HG03159 (cell line): ENCODE data around the gene VIPAS39.

ENCODE experiments used
- ATAC-seq: cut with Tn5 transposase; IDR thresholded peaks from one replicate; pipeline ENCODE4 v1.9.1; 2021; ENCODE audit warnings: mild to moderate bottlenecking, moderate library complexity; ENCODE audit not compliant: unreplicated experiment

VIPAS39 gene

GRCh38 chr14:77406718-77407117, 50.7 kb downstream of the VIPAS39 start:
- no peak for ATAC-seq

GRCh38 chr14:77406086-77406485, 51.3 kb downstream of the VIPAS39 start:
- ATAC-seq = no peak

- no peak for ATAC-seq
Observed at GRCh38 chr14:77403768-77404167, 53.6 kb downstream of the VIPAS39 start.

GRCh38 chr14:77400216-77400615, 57.2 kb downstream of the VIPAS39 start:
- ATAC-seq = no peak

GRCh38 chr14:77390188-77390587, 67.2 kb downstream of the VIPAS39 start:
- no peak for ATAC-seq

- no peak for ATAC-seq
Observed at GRCh38 chr14:77378701-77379100, 78.7 kb downstream of the VIPAS39 start.

GRCh38 chr14:77377502-77377844, 79.9 kb downstream of the VIPAS39 start:
- ATAC-seq = peak; percentile 13

GRCh38 chr14:77376771-77377501, 80.5 kb downstream of the VIPAS39 start, which contains the start of the genes SAMD15 and TMED8:
TSS of gene SAMD15 (plus strand) at chr14:77377379. CDS start at chr14:77377419, 40 bp downstream.
TSS of gene TMED8 (minus strand) at chr14:77377094. CDS start at chr14:77377053, 41 bp downstream.
- ATAC-seq = peak; percentile 84
